SH-SY5Y (cell line): Measurements from ENCODE around the gene CDC42EP4.

ENCODE experiments used
- GATA2 ChIP-seq: IDR thresholded peaks from 2 replicates; pipeline ENCODE4 v1.6.1; 2011; ENCODE audit warnings: mild to moderate bottlenecking, low read depth, low read length
- GATA3 ChIP-seq: IDR thresholded peaks from 2 replicates; pipeline ENCODE4 v1.6.1; 2011; ENCODE audit warnings: low read depth, mild to moderate bottlenecking, low read length, moderate library complexity

DNA sequence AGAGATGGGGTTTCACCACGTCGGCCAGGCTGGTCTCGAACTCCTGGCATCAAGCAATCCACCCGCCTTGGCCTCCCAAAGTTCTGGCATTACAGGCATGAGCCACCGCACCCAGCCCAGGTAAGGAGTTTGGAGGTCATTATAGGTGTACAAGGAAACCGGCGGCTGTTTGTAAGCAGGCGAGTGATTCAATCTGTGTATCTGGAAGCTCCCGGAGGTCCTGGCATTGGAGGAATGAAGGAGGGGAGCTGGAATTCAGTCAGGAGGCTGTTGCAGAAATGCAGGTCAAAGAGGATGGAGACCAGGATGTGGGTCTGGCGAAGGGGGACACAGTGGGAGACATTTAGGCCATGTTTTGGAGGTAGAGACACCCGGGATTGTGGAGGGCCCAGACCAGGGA lies 18.8 kb downstream of the CDC42EP4 start:
- no peak for TF ChIP-seq GATA2
- no peak for TF ChIP-seq GATA3
